GM20000 (cell line): ENCODE data around the gene TCERG1L.
"Not testable (repeated sequence)": the region's sequence is repeated elsewhere in the genome, so short reads cannot be mapped to it uniquely, and the experiment has no call there.

Experiments used
- DNase-seq: peaks from one replicate; pipeline ENCODE4 v3.0.0; 2012; ENCODE audit warnings: low spot score
- TF ChIP-seq, protein P1 (sequence below): IDR thresholded peaks from 2 replicates; pipeline ENCODE4 v1.5.1; 2012; ENCODE audit warnings: mild to moderate bottlenecking, control low read depth; ENCODE audit errors: extremely low read depth, missing control alignments

TCERG1L gene

DNA sequence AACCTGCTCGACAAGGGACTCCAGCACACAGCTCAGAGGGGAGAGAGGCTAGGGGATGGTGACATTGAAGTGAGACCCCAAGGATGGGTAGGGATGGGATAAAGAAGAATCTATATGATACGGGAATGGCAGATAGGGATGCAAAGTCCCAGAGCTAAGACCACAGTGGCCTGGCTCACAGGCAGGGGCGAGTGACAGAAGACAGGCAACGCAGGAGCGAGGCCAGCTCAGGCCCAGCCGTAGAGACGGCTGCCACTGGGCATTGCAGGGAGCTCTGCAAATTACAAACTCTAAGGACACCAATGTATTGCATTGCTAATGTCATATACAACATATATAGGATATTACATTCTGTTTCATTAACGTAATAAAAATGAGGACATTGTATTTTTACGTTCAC is 131.4 kb downstream of the TCERG1L start:
- TF ChIP-seq, protein P1, sequence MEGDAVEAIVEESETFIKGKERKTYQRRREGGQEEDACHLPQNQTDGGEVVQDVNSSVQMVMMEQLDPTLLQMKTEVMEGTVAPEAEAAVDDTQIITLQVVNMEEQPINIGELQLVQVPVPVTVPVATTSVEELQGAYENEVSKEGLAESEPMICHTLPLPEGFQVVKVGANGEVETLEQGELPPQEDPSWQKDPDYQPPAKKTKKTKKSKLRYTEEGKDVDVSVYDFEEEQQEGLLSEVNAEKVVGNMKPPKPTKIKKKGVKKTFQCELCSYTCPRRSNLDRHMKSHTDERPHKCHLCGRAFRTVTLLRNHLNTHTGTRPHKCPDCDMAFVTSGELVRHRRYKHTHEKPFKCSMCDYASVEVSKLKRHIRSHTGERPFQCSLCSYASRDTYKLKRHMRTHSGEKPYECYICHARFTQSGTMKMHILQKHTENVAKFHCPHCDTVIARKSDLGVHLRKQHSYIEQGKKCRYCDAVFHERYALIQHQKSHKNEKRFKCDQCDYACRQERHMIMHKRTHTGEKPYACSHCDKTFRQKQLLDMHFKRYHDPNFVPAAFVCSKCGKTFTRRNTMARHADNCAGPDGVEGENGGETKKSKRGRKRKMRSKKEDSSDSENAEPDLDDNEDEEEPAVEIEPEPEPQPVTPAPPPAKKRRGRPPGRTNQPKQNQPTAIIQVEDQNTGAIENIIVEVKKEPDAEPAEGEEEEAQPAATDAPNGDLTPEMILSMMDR: no peak
- no peak for DNase-seq

DNA sequence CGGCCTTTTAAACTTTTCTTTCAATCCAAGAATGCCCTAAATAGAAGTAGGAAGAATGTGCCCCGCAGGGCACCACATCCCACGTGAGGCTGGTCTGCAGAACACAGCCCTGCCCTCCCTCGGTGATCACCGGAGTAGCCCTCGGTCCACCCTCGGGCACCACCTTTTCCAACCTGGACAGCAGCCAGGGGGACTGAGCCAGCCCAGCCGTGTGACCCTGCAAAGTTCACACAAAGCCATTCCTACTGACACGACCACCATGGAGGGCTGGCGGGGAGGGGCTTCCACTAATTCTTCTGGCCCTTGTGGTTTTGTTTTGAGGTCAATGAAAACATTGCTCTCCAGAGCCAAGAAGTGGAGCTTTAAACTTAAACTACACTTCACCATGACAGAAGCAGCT is 132.2 kb downstream of the TCERG1L start:
- TF ChIP-seq, protein P1: no peak

DNA sequence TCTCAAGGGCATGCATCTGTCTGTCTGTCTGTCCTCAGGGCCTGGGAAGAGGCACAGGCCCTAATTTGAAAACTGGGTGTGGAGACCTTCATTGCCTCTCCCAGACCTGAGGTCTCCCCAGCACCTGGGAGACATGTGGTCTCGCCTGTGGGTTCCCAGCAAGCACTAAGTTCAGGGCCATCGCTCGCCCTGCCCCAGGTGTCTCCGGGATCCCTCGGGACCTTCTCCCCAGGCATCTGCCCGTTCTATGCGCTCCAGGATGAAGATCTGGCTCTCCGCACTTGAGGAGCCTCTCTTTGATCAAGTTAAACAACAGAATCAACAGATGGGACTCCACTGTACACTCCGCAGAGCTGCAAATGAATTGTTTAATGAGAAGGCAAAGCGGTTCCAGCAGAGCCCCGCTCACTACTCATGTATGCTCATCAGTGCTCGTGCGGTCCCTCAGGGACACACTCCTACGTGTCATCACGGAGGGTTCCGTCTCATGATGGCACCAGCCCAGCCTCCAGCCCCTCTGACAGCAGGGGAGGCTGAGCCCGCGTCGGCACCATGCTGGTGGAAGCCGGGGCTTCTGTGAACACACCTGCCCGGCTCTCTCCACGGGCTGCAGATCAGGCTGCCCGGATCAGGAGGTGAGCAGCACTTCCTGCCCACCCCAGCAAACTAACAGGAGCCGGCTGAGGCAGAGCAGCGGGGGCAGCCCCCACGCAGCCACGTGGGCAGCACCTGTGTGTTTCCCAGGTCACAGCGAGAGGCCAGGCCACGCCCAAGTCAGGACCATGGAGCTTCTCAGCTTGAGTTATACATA is 132.8 kb downstream of the TCERG1L start:
- no peak for DNase-seq
- TF ChIP-seq, protein P1: no peak

More for the DNA sequence above, 132.2 kb downstream of the TCERG1L start:
- DNase-seq: no peak

DNA sequence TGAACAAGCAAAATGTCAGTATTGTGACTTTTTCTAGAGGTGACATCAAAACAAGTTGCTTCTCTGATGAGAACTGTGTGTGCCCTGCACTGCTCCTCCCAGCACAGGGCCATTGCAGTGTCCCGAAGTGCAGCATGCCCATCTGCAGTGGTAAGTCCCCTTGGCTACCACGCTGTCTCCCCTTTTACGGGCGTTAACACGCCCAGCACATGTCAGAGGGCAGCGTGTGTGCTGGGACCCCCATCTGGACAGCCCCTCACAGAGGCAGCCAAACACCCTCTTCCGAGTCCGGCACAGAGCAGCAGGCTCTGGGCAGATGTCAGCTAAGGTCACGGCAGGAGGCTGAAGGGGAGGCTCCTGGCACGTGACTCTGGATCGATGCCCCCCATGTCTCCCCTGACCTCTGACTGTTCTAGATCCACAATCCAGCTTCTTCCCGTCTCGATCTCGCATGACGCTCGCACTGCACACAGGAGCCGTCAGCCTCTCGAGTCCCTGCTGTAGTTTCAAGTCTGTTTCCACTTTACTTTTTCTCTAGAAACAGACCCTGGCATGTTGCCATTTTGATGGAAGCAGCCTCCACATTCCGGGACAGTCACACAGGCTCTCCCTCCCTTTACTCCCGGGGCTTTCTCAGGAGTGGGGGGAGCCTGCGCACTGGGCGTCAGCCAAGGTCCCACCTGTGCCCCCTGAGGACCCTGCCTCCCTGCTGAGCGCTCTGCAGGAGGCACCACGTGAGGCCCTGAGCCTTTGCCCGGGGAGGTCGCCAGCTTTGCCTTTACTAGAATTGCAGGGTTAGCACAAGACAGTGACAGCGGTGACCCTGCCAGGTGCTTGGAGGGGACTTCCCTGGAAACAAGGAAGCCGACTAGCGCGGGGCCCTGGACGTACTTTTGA is 133.8 kb downstream of the TCERG1L start:
- TF ChIP-seq, protein P1: no peak
- no peak for DNase-seq

DNA sequence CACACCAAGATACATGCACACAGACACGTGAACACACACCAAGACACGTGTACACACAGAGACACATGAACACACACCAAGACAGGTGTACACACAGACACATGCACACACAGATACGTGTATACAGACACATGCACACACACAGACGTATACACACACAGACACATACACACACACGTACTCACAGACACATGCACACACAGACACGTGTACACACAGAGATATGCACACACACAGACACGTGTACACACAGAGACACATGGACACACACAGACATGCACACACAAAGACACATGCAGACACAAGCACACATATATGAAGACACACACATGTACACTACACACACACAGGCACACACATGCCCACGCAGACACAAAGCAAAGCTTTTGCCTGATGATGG is 134.6 kb downstream of the TCERG1L start:
- TF ChIP-seq, protein P1: no peak
- no peak for DNase-seq

DNA sequence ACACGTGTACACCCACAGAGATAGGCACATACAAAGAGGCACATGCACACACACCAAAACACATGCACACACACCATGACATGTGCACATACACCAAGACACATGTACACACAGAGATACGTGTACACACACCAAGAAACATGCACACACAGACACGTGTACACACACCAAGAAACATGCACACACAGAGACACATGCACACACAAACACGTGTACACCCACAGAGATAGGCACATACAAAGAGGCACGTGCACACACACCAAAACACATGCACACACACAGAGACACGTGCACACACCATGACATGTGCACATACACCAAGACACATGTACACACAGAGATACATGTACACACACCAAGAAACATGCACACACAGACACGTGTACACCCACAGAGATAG is 135.2 kb downstream of the TCERG1L start:
- not testable (repeated sequence) for DNase-seq

DNA sequence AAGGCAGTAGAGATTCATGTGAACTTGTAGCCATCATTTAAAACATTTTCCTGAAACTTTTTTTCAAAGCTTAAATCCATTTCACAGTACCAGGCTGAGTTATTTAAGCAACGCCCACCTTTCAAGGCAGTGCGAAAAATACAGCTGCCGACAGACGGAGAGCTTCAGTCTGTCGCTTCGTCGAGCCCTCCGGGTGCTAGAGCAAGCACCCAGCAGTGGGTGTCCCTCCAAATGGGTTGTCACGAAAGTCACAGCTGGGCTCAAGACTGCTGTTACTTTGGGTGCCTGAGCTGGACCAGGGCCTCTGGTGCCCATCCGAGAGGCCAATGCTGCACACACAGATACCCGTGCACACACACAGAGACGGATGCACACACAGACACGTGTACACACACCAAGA is 135.6 kb downstream of the TCERG1L start:
- DNase-seq: no peak
- TF ChIP-seq, protein P1: no peak
